Measurements from ENCODE around the gene EXOSC5.

DNA sequence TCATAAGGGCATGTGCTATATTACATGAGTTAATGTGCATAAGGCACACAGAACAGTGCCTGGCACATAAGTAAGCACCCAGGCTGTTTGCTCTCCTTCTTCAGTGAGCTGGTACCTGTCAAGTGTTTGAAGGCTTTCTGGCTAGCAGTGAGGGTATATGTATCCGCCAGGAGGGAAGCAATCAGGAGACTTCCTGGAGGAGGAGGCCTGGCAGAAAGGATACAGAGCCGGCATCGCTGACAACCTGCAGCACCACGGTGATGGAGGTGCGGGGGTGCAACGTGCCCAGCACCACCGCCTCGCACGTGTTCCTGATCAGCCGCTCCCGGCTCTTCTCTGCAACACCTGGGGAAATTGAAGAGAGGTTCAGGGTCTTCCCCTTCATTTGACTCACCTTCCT lies 5.5 kb downstream of the EXOSC5 start:
- TF ChIP-seq, protein P1, sequence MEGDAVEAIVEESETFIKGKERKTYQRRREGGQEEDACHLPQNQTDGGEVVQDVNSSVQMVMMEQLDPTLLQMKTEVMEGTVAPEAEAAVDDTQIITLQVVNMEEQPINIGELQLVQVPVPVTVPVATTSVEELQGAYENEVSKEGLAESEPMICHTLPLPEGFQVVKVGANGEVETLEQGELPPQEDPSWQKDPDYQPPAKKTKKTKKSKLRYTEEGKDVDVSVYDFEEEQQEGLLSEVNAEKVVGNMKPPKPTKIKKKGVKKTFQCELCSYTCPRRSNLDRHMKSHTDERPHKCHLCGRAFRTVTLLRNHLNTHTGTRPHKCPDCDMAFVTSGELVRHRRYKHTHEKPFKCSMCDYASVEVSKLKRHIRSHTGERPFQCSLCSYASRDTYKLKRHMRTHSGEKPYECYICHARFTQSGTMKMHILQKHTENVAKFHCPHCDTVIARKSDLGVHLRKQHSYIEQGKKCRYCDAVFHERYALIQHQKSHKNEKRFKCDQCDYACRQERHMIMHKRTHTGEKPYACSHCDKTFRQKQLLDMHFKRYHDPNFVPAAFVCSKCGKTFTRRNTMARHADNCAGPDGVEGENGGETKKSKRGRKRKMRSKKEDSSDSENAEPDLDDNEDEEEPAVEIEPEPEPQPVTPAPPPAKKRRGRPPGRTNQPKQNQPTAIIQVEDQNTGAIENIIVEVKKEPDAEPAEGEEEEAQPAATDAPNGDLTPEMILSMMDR (IDR thresholded peaks at IDR 0.05; ENCODE audit: borderline replicate concordance, extremely low read depth, low read length, poor library complexity, severe bottlenecking): no peak
- TF ChIP-seq EZH2 (IDR thresholded peaks at IDR 0.05; ENCODE audit: borderline replicate concordance, low read depth, low read length, severe bottlenecking): no peak
